ENCODE data around the gene SUMO3.

- TF ChIP-seq CTCF (IDR thresholded peaks at IDR 0.05; ENCODE audit: low read length) (no peak), EZH2 (IDR thresholded peaks at IDR 0.05; ENCODE audit: borderline replicate concordance, low read length) (no peak)
These were observed 32.1 kb downstream of the SUMO3 start for GRCh38 chr21:44785620-44786335.

Measured in OCI-LY1 (cell line).